Effector memory CD8-positive, alpha-beta T cell (primary cell): ENCODE measurements around the gene THBD.

Source experiments
- ATAC-seq: fragments of 150-1000 bp; cut with Tn5 transposase; replicated peaks from 2 replicates; pipeline ENCODE4 v1.10.0; 2021; ENCODE audit warnings: mild to moderate bottlenecking, moderate library complexity
- DNase-seq, 3 experiments: peaks; one replicate each; pipeline ENCODE4 v3.0.0; 2021
- H3K27ac Mint-ChIP-seq, 2 donors: one replicate each; pipeline ENCODE4 v1.8.0; 2022; ENCODE audit warnings: mild to moderate bottlenecking in 2 of 2, mixed read lengths in 2 of 2, moderate library complexity in 2 of 2
- H3K27me3 Mint-ChIP-seq, 2 donors: one replicate each; pipeline ENCODE4 v1.8.0; 2022; ENCODE audit warnings: mixed read lengths in 2 of 2
- H3K36me3 Mint-ChIP-seq: one replicate; pipeline ENCODE4 v1.8.0; 2022; ENCODE audit warnings: mild to moderate bottlenecking, moderate library complexity, mixed read lengths; ENCODE audit not compliant: insufficient read depth
- H3K4me1 Mint-ChIP-seq, 2 donors: one replicate each; pipeline ENCODE4 v1.8.0; 2022; ENCODE audit warnings: low read depth in 2 of 2, mixed read lengths in 2 of 2
- H3K4me3 Mint-ChIP-seq, 2 donors: one replicate each; pipeline ENCODE4 v1.8.0; 2022; ENCODE audit warnings: mild to moderate bottlenecking in 2 of 2, mixed read lengths in 2 of 2, moderate library complexity in 2 of 2
- H3K9me3 Mint-ChIP-seq, 2 donors: one replicate each; pipeline ENCODE4 v1.8.0; 2022; ENCODE audit warnings: mixed read lengths in 2 of 2

The THBD gene

DNA sequence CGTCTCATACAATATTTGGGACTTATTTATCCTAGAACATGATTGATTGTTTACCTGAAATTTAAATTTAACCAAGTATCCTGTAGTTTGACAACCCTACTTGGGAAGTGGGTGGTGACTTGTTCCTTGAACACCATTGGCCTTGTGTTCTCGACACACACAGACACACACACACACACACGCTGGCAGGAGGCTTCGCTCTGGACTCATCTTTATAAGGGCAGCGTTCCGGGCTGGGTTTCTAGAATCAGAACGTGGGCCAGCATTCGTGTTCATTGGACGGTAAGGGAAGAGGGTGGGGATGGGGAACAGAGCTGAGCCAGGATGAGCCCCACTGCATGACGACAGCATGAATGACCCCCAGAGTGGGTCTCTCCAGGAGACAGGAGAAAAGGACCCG, 30.5 kb downstream of the THBD start:
- Mint-ChIP-seq H3K9me3 (no peaks in the 10 kb centered on the region), H3K27ac (no peak overlapping the region), H3K36me3 (no peaks in the 10 kb centered on the region), H3K4me1 (no peaks in the 10 kb centered on the region), H3K27me3 (peaks cover 2 to 4% of the 10 kb centered on the region in 2 donors), H3K4me3 (no peak overlapping the region)
- DNase-seq (no peak), ATAC-seq (no peak)

DNA sequence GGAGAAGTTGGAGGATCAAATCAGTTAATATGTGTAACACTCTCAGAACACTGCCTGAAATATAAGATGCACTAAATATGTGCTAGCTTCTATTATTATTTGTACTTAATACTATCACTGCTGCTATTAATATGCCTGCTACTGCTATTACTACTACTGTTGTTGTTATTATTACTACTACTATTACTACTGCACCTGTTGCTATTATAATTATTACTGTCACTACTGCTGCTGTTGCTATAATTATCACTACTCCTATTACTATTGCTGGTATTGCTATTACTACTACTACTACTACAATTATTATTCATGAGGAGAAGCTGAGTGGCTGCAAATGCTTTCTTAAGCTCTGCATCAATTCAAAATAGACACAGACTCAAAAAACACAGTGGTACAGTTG, 31.0 kb downstream of the THBD start:
- no peak for ATAC-seq
- Mint-ChIP-seq H3K9me3 (no peaks in the 10 kb centered on the region), H3K36me3 (no peaks in the 10 kb centered on the region), H3K4me3 (no peak overlapping the region), H3K27ac (no peak overlapping the region), H3K27me3 (peaks cover 0 to 4% of the 10 kb centered on the region in 2 donors), H3K4me1 (no peaks in the 10 kb centered on the region)
- no peak for DNase-seq

- Mint-ChIP-seq H3K4me1 (no peaks in the 10 kb centered on the region), H3K9me3 (no peaks in the 10 kb centered on the region), H3K27ac (no peak overlapping the region), H3K4me3 (no peak overlapping the region), H3K27me3 (peaks cover 0 to 4% of the 10 kb centered on the region in 2 donors), H3K36me3 (no peaks in the 10 kb centered on the region)
- ATAC-seq = no peak
- DNase-seq = no peak
Measured at GRCh38 chr20:23017516-23017915, 32.0 kb downstream of the THBD start.

DNA sequence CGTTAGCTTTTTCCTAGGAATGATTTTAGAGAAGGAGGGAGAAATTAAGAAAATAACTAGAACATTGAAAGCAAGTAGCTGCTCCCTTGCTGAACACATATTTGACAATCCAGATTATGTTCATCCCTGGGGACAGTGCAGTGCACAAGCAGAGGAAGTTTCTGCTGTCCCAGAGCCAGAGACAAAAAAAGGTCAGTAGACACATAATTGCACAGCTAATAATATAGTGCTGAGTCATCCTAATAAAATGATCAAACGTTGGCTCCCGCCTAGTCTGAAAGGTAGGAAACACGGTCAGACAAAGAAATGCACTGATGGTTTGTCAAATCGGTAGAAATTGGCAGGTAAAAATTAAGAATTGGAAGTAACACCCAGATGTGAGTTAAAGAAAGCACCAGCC, 36.0 kb downstream of the THBD start:
- Mint-ChIP-seq H3K27ac (no peak overlapping the region), H3K4me1 (no peaks in the 10 kb centered on the region), H3K9me3 (no peaks in the 10 kb centered on the region), H3K27me3 (peaks cover 0 to 9% of the 10 kb centered on the region in 2 donors), H3K36me3 (no peaks in the 10 kb centered on the region), H3K4me3 (no peak overlapping the region)
- ATAC-seq (no peak), DNase-seq (no peak)

- ATAC-seq (no peak), DNase-seq (no peak)
- peaks cover 0 to 9% of the 10 kb centered on the region in 2 donors for H3K27me3 Mint-ChIP-seq
- H3K36me3 Mint-ChIP-seq = no peaks in the 10 kb centered on the region
- H3K9me3 Mint-ChIP-seq = no peaks in the 10 kb centered on the region
- no peak overlapping the region for H3K4me3 Mint-ChIP-seq
- no peaks in the 10 kb centered on the region for H3K4me1 Mint-ChIP-seq
- no peak overlapping the region for H3K27ac Mint-ChIP-seq
Measured at GRCh38 chr20:23011008-23011721, 38.3 kb downstream of the THBD start.

- no peaks in the 10 kb centered on the region for H3K36me3 Mint-ChIP-seq
- ATAC-seq (no peak), DNase-seq (no peak)
- H3K9me3 Mint-ChIP-seq = no peaks in the 10 kb centered on the region
- H3K27ac Mint-ChIP-seq = no peak overlapping the region
- no peaks in the 10 kb centered on the region for H3K4me1 Mint-ChIP-seq
- H3K4me3 Mint-ChIP-seq = no peak overlapping the region
- peaks cover 0 to 9% of the 10 kb centered on the region in 2 donors for H3K27me3 Mint-ChIP-seq
Measured at GRCh38 chr20:23010096-23010495, 39.4 kb downstream of the THBD start.

DNA sequence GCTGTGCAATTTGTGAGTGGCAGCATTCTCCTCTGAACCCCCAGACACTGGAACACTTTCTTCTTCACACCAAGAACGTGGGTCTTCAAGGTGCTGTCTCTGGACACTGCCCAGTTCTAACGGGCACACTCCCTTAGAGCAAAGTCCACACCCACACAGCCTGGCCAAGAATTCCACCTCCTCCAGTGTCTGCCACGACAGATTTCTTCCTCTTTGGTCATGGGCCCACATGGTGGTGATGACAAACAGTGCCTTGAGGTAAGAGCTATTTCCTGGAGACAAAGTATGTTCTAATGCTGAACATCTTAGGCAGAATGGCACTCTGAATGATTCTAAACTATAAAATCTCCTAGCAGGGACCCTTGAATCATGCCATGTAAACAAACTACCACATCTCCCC, 39.8 kb downstream of the THBD start:
- Mint-ChIP-seq H3K4me3 (no peak overlapping the region), H3K27ac (no peak overlapping the region), H3K9me3 (no peaks in the 10 kb centered on the region), H3K4me1 (no peaks in the 10 kb centered on the region), H3K27me3 (peaks cover 0 to 9% of the 10 kb centered on the region in 2 donors), H3K36me3 (no peaks in the 10 kb centered on the region)
- no peak for ATAC-seq
- DNase-seq = no peak

- Mint-ChIP-seq H3K4me1 (no peaks in the 10 kb centered on the region), H3K4me3 (no peak overlapping the region), H3K27me3 (peaks cover 0 to 9% of the 10 kb centered on the region in 2 donors), H3K36me3 (no peaks in the 10 kb centered on the region), H3K9me3 (no peaks in the 10 kb centered on the region), H3K27ac (no peak overlapping the region)
- DNase-seq (no peak), ATAC-seq (no peak)
Measured at GRCh38 chr20:23008667-23009066, 40.8 kb downstream of the THBD start.

- no peak overlapping the region for H3K27ac Mint-ChIP-seq
- H3K27me3 Mint-ChIP-seq = peaks cover 0 to 9% of the 10 kb centered on the region in 2 donors
Measured at GRCh38 chr20:23007886-23008655, 41.4 kb downstream of the THBD start.

GRCh38 chr20:23007462-23007861, 42.0 kb downstream of the THBD start:
- no peak for ATAC-seq
- H3K27me3 Mint-ChIP-seq = peaks cover 0 to 9% of the 10 kb centered on the region in 2 donors

More at GRCh38 chr20:23007886-23008655, 41.4 kb downstream of the THBD start:
- H3K4me3 Mint-ChIP-seq = no peak overlapping the region
- no peaks in the 10 kb centered on the region for H3K4me1 Mint-ChIP-seq
- no peak for DNase-seq
- ATAC-seq = no peak
- H3K9me3 Mint-ChIP-seq = no peaks in the 10 kb centered on the region
- H3K36me3 Mint-ChIP-seq = no peaks in the 10 kb centered on the region

DNA sequence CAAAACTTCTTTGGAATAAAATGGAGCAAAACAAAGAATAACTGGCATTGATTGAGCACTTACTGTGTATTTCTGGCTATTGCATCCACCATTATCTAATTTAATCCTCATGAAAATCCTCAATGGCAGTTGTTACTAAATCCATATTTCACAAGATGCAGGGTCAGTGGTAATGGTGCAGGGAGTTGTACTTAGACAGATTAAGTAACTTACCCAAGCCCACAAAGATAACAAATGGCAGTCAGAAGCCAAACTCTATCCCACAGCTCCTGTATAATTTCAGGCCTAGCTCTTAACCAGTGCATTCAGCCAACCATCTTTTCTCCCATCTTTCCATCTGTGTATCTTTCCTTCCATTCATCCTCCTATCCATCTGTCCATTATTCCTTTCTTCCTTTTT, 43.7 kb downstream of the THBD start:
- H3K36me3 Mint-ChIP-seq = no peaks in the 10 kb centered on the region
- H3K4me3 Mint-ChIP-seq = no peak overlapping the region
- no peaks in the 10 kb centered on the region for H3K4me1 Mint-ChIP-seq
- H3K27me3 Mint-ChIP-seq = peaks cover 0 to 9% of the 10 kb centered on the region in 2 donors
- no peak for ATAC-seq
- H3K27ac Mint-ChIP-seq = no peak overlapping the region
- no peak for DNase-seq
- H3K9me3 Mint-ChIP-seq = no peaks in the 10 kb centered on the region

More at GRCh38 chr20:23007462-23007861, 42.0 kb downstream of the THBD start:
- Mint-ChIP-seq H3K27ac (no peak overlapping the region), H3K4me3 (no peak overlapping the region), H3K36me3 (no peaks in the 10 kb centered on the region), H3K4me1 (no peaks in the 10 kb centered on the region), H3K9me3 (no peaks in the 10 kb centered on the region)
- DNase-seq = no peak

DNA sequence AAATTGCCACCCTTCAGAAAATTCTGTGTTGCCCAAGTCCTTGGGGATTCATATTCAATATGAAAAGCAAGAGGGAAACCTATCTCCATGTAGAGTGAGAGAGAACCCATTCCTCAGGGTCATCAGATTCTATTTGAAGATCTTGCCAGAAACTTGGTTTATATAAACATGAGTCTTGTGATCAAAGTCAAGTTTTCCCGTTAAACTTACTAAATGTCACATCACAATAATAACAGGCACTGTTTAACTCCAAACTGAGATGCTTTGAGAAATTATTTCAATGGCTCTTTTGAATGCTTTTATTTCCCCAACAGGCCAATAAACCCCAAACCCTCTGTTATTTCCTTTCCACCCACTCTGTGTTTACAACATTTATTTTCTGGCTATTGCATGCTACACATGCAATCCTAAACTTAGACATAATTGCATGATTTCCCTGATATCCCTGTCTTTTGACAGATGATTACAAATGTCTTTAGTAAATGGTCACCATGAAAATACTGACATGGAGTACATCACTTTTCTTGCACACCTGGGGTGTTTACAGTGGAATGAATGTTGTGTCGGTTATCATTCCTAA, 45.5 kb downstream of the THBD start:
- H3K36me3 Mint-ChIP-seq = no peaks in the 10 kb centered on the region
- ATAC-seq (no peak), DNase-seq (no peak)
- H3K27ac Mint-ChIP-seq = no peak overlapping the region
- H3K27me3 Mint-ChIP-seq = peaks cover 0 to 5% of the 10 kb centered on the region in 2 donors
- no peaks in the 10 kb centered on the region for H3K9me3 Mint-ChIP-seq
- no peak overlapping the region for H3K4me3 Mint-ChIP-seq
- no peaks in the 10 kb centered on the region for H3K4me1 Mint-ChIP-seq

- H3K4me3 Mint-ChIP-seq = no peak overlapping the region
- DNase-seq = no peak
- H3K9me3 Mint-ChIP-seq = no peaks in the 10 kb centered on the region
- H3K27me3 Mint-ChIP-seq = peaks cover 0 to 7% of the 10 kb centered on the region in 2 donors
- no peaks in the 10 kb centered on the region for H3K36me3 Mint-ChIP-seq
- no peaks in the 10 kb centered on the region for H3K4me1 Mint-ChIP-seq
- ATAC-seq = no peak
- no peak overlapping the region for H3K27ac Mint-ChIP-seq
Measured at GRCh38 chr20:23003077-23003635, 46.3 kb downstream of the THBD start.
